Mesothelial cell of epicardium (in vitro differentiated cells): ENCODE results near the gene SPOCK2. TPM values are rescaled to one million over a fixed set of nuclear protein-coding genes. Genes with fewer than 3 reads are reported as not detected.
A peak's percentile ranks its signal among the peaks of the same experiment; 100 is the strongest.

Source experiments
- DNase-seq, 2 experiments: peaks; one replicate each; pipeline ENCODE4 v3.0.0; 2021; ENCODE audit warnings: low spot score in 2 of 2; ENCODE audit not compliant: unreplicated experiment in 2 of 2
- H3K27ac Mint-ChIP-seq: 2 replicates; pipeline ENCODE4 v1.8.0; 2021; ENCODE audit warnings: mixed read lengths
- H3K27me3 Mint-ChIP-seq: 2 replicates; pipeline ENCODE4 v1.8.0; 2021; ENCODE audit warnings: low read depth, mixed read lengths
- H3K36me3 Mint-ChIP-seq: 2 replicates; pipeline ENCODE4 v1.8.0; 2021; ENCODE audit warnings: mixed read lengths
- H3K4me1 Mint-ChIP-seq: 2 replicates; pipeline ENCODE4 v1.8.0; 2021; ENCODE audit warnings: mixed read lengths
- H3K4me3 Mint-ChIP-seq: 2 replicates; pipeline ENCODE4 v1.8.0; 2021; ENCODE audit warnings: mild to moderate bottlenecking, moderate library complexity, mixed read lengths
- H3K9me3 Mint-ChIP-seq: 2 replicates; pipeline ENCODE4 v1.8.0; 2021; ENCODE audit warnings: mixed read lengths
- total RNA-seq: library from RNA; stranded (reverse); gene quantifications from 3 replicates; pipeline ENCODE4 v1.2.1, GENCODE V29; 2021
- TF ChIP-seq, protein P1 (sequence below): fragments of 200-600 bp; sonication (generic); IDR thresholded peaks from one replicate; pipeline ENCODE4 v1.5.0; 2021; ENCODE audit warnings: antibody characterized with exemption; ENCODE audit not compliant: unreplicated experiment

The SPOCK2 gene
- total RNA-seq, 1 donor from 2014 or later: 28.5 TPM

- H3K4me1 Mint-ChIP-seq: peaks cover 28% of the 10 kb centered on the region
- DNase-seq: no peak
- no peaks in the 10 kb centered on the region for H3K27me3 Mint-ChIP-seq
- no peak overlapping the region for H3K27ac Mint-ChIP-seq
- no peaks in the 10 kb centered on the region for H3K36me3 Mint-ChIP-seq
- H3K9me3 Mint-ChIP-seq: peaks cover 11% of the 10 kb centered on the region
- H3K4me3 Mint-ChIP-seq: no peak overlapping the region
- TF ChIP-seq, protein P1, sequence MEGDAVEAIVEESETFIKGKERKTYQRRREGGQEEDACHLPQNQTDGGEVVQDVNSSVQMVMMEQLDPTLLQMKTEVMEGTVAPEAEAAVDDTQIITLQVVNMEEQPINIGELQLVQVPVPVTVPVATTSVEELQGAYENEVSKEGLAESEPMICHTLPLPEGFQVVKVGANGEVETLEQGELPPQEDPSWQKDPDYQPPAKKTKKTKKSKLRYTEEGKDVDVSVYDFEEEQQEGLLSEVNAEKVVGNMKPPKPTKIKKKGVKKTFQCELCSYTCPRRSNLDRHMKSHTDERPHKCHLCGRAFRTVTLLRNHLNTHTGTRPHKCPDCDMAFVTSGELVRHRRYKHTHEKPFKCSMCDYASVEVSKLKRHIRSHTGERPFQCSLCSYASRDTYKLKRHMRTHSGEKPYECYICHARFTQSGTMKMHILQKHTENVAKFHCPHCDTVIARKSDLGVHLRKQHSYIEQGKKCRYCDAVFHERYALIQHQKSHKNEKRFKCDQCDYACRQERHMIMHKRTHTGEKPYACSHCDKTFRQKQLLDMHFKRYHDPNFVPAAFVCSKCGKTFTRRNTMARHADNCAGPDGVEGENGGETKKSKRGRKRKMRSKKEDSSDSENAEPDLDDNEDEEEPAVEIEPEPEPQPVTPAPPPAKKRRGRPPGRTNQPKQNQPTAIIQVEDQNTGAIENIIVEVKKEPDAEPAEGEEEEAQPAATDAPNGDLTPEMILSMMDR: no peak
Measured at GRCh38 chr10:72049472-72049871, 38.9 kb downstream of the SPOCK2 start.

DNA sequence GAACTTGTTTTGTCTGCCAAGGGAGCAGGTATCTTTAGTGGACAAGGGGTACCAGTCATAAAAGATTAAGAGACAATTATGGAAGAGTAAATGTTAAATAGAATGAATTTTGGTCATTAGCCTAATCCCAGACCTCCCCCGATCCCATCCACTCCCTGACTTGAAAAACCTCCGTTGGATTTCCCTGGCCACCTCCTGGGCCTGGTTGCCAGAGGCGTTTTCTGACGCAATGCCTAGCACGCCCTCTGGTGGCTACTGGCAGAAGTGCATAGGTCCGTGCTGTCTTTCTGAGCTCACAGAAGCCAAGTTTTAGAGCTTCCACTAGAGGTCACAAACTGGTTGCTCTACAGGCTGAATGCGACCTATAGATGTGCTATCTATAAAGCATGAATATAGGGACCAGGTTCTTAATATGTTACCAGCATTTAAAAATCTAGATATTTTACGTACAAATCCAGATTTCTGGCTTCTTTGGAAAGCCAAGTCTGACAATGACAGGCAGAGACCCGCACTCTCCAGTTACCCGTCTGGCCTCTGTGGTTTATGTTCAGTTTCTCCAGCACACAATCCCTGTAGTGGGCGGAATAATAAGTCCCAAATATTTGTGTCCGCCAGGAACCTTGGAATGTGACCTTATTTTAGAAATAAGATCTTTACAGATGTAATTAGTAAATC lies 39.8 kb downstream of the SPOCK2 start:
- peaks cover 36% of the 10 kb centered on the region for H3K4me1 Mint-ChIP-seq
- no peaks in the 10 kb centered on the region for H3K36me3 Mint-ChIP-seq
- peak overlapping the region; percentile 52 for H3K27ac Mint-ChIP-seq
- H3K4me3 Mint-ChIP-seq: no peak overlapping the region
- DNase-seq: peak; percentile 80 to 90
- H3K27me3 Mint-ChIP-seq: no peaks in the 10 kb centered on the region
- H3K9me3 Mint-ChIP-seq: peaks cover 11% of the 10 kb centered on the region
- TF ChIP-seq, protein P1: peak; percentile 98

GRCh38 chr10:72045586-72045985 lies 42.8 kb downstream of the SPOCK2 start:
- H3K4me3 Mint-ChIP-seq: no peak overlapping the region
- H3K27me3 Mint-ChIP-seq: no peaks in the 10 kb centered on the region
- H3K36me3 Mint-ChIP-seq: no peaks in the 10 kb centered on the region
- TF ChIP-seq, protein P1: no peak
- H3K9me3 Mint-ChIP-seq: peaks cover 11% of the 10 kb centered on the region
- peaks cover 53% of the 10 kb centered on the region for H3K4me1 Mint-ChIP-seq
- peak overlapping the region; percentile 23 for H3K27ac Mint-ChIP-seq
- no peak for DNase-seq

DNA sequence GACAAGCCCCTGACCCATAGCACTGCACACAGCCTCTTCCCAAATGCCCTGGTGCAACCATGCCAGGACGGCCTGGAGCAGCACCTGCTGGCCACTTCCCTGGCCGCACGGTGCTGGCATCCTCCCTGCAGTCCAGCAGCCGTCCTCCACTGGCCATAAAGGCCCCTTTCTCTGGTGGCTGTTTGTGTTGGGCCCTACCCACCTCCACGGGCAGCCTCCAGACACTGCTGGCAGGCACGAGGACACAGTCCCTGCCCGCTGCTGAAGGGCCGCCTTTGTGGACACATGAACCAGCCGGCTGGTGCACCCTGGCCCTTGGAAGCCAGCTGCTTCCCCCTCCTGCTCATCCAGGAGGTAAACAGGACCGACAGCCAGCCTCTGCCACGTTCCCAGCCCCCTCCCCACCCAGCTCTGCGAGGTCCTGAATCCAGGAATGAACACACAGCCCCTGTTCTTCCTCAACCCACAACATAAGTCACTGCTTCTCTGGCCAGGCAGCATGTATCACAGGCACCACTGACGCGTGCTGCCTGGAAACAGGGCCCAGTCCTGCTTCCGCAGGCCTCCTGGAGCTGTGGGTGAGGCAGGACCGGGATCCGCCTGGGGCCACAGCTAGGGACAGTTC lies 43.8 kb downstream of the SPOCK2 start:
- Mint-ChIP-seq H3K36me3 (no peaks in the 10 kb centered on the region), H3K27ac (peak overlapping the region; percentile 86), H3K4me1 (peaks cover 51% of the 10 kb centered on the region)

GRCh38 chr10:72043016-72043834 lies 45.1 kb downstream of the SPOCK2 start:
- Mint-ChIP-seq H3K27me3 (no peaks in the 10 kb centered on the region), H3K9me3 (peaks cover 4% of the 10 kb centered on the region), H3K4me1 (peaks cover 58% of the 10 kb centered on the region), H3K27ac (peak overlapping the region; percentile 95), H3K36me3 (no peaks in the 10 kb centered on the region), H3K4me3 (peak overlapping the region; percentile 19)
- no peak for DNase-seq
- TF ChIP-seq, protein P1: no peak

More for the DNA sequence above, 43.8 kb downstream of the SPOCK2 start:
- DNase-seq: no peak
- TF ChIP-seq, protein P1: no peak
- Mint-ChIP-seq H3K4me3 (no peak overlapping the region), H3K27me3 (no peaks in the 10 kb centered on the region), H3K9me3 (peaks cover 5% of the 10 kb centered on the region)
